Measurements from ENCODE around the gene CXCL16.
A peak's percentile ranks its signal among the peaks of the same experiment; 100 is the strongest.

The CXCL16 gene, protein sequence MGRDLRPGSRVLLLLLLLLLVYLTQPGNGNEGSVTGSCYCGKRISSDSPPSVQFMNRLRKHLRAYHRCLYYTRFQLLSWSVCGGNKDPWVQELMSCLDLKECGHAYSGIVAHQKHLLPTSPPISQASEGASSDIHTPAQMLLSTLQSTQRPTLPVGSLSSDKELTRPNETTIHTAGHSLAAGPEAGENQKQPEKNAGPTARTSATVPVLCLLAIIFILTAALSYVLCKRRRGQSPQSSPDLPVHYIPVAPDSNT

DNA sequence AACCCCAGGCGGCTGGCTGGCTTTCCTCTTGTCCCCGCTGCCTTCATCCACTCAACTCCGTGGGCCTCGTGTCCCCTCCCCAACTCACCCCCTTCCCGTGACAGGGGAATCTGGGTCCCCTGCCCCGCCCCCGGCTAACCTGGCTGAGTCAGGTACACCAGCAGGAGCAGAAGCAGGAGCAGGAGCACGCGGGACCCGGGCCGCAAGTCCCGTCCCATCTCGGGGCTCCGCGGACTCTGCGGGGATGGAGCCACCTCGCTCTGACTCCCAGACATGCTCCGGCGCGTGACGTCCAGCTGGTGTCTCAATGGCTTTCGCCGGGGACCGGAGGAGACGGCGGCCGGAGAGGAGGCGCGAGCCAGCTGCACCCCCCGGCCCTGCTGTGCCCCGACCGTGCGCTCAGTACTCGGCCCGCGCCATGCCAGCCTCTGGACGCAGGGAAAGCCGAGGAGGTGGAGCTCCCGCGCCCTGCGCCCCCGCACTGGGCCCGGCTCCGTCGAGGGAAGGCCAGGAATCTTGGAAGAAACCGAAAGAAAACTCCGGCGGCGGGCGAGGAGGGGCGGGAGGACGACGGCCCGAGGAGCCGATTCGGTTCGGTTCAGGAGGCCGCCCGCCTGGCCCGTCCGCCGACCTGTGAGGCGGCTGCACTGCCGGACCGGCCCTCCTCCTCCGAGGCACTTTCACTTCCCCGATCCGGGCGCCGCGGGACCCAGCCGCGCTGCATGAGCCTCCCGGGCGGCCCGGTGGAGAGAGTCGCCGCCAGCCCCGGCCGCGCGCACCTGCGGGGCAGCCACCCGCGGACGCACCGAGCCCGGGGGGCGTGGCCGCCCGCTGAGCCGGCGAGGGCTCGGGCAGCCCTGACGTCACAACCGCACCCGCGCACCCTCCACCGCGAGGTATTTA lies at the start of gene CXCL16, which contains the start of gene ZMYND15:
TSS of gene CXCL16 (minus strand) at position 807 of the 903 bp plus-strand sequence. CDS start at position 218, 589 bp downstream.
TSS of gene ZMYND15 (plus strand) at position 712 of the 903 bp plus-strand sequence. CDS start 716 bp downstream, outside the sequence.
- DNase-seq (ENCODE audit: low spot score) = peak; percentile 63

DNA sequence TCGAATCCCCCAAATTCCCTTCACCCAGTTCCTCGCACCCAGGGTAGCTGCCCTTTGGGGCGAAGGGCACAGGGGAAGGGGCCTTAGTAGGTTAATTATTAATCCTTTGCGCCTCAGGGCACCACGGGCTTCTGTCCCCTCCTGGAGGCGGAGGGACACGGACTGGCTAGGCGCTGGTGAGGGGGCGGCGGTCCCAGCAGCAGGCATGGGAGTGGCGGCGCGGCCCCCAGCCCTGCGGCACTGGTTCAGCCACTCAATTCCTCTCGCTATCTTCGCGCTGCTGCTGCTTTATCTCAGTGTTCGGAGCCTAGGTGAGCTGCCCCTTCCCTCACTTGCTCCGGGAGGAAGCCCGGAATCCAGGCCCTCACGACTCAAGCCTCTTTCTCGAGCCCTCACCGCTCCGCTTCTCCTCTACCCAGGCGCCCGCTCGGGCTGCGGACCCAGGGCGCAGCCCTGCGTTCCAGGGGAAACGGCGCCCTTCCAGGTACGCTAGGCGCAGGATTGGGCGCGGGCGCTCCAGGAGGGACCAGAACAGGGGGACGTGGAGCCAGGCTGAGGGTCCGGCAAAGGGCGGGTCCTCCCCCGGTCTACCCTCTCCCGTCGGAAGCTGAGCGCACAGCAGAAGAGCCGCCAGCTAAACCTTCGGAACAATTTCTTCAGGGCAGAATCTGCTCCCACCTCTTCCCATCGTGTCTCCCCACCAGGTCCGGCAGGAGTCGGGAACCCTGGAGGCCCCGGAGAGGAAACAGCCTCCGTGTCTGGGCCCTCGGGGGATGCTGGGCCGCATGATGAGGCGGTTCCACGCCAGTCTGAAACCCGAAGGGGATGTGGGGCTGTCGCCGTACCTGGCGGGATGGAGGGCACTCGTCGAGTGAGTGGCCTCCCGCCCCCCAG lies 49.3 kb upstream of the CXCL16 start, which contains the start of gene GLTPD2:
TSS of gene GLTPD2 (plus strand) at position 158 of the 894 bp plus-strand sequence. CDS start at position 206, 48 bp downstream.
- DNase-seq (ENCODE audit: low spot score) = peak; percentile 78

DNA sequence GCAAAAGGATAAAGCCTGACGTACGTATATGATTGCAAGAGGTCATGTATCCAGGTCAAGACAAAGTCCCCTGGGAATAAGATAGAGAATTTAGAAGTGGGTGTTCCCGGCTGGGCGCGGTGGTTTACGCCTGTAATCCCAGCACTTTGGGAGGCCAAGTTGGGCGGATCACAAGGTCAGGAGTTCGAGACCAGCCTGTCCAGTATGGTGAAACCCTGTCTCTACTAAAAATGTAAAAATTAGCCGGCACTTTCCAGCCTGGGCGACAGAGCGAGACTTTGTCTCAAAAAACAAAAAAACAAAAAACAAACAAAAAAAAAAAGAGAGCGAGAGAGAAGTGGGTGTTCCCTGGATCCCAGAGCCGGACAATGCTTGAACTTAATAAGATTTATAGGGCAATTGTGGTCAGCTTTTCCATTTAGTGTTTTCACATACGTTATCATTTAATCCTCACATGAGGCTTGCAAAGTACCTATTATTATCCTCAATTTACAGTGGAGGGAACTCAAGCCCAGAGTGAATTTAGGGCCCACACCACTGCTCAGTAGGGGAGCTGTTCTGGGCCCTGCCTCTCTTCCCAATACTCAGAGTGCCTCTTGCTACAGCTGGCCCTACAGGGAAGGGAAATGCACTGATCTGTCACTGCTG lies 48.6 kb upstream of the CXCL16 start:
- DNase-seq (ENCODE audit: low spot score) = no peak

DNA sequence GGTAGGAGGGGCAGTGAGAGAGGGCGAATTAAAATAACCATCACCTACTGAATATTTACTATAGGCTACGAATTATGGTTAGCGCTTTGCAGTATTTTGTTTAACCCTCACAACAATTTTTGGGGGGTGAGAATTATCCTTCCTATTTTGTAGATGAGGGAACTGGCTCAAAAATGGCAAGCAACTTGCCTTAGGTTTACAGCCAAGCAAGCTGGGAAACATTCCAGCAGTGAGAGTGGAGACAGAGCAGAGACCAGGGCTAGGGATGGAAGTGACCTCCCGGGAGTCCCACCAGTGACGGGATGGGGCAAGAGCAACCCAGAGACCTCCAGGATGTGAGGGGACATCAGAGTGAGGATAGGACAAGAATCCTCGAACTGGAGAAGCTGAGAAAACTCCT lies 46.8 kb upstream of the CXCL16 start:
- DNase-seq (ENCODE audit: low spot score) = no peak

DNA sequence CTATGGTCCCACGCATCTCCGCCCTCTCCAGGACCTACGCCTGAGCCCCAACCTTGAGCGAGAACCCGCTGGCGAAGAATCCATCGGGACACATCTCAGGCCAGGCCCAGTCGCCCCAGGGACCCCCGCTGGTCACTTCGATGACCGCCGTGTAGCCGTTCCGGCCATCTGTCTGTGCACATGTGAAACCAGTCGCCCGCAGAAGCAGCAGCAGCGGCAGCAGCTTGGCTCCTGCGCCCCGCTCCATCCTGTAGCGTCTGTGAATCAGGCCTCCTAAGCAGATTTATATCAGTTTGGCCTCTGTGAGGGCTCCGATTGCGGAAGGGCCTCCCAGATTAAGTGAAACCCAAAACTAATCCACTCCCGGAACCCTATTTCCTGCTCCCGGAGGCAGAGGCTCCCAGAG lies 46.4 kb upstream of the CXCL16 start, which contains the start of gene VMO1:
TSS of gene VMO1 (minus strand) at position 259 of the 406 bp plus-strand sequence. CDS start at position 247, 12 bp downstream.
- no peak for DNase-seq (ENCODE audit: low spot score)

DNA sequence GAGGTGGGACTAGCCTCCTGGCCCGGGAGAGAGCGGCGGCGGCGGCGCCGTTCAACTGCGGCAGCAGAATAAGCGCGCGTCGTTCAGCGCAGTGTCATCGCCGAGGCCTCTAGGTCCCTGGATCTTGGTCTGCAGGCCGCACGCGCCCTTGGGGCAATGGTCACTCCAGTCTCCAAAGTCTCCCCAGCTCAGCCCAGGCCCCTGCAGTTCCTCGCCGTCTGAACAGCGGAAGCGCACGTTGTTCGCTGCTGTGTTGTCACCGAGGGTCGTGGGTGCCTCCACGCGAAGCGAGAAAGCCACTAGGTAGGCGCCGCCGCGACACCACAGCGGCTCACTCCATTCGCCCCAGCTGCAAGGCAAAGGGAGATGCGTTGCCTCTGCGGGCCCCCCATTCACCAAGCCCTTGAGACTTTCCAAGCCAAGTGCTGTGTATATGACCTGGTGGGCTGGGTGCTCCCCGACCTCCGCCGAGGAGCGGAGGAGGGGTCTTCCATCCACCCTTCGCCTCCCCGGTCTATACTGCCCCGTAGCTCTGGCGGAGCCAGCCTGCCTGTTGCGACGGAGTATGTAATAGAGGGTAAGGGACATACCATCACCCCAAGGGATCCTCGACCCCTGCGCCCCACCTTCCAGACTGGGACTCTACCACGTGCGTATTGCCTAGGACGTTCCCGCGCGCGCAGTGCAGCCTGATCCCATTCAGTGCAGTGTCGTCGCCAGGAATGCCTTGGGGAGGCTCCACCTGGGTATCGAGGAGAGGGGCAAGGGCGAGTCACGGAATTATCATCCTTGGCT lies 45.8 kb upstream of the CXCL16 start:
- DNase-seq (ENCODE audit: low spot score) = no peak

DNA sequence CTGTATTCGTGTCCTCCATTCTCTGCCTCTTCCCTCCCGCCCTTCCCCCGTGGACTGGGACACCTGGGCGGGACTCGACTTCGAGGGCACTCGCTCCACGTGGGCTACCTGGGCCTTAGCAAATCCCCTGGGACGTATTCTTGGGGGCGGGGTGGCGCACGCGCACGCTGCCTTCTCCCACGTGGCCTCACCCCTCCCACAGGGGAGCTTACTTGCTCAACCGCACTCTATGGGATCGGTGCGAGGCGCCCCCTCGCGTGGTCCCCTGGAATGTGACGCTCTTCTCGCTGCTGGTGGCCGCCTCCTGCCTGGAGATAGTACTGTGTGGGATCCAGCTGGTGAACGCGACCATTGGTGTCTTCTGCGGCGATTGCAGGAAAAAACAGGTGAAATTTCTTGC lies 42.9 kb upstream of the CXCL16 start:
- DNase-seq (ENCODE audit: low spot score) = no peak

DNA sequence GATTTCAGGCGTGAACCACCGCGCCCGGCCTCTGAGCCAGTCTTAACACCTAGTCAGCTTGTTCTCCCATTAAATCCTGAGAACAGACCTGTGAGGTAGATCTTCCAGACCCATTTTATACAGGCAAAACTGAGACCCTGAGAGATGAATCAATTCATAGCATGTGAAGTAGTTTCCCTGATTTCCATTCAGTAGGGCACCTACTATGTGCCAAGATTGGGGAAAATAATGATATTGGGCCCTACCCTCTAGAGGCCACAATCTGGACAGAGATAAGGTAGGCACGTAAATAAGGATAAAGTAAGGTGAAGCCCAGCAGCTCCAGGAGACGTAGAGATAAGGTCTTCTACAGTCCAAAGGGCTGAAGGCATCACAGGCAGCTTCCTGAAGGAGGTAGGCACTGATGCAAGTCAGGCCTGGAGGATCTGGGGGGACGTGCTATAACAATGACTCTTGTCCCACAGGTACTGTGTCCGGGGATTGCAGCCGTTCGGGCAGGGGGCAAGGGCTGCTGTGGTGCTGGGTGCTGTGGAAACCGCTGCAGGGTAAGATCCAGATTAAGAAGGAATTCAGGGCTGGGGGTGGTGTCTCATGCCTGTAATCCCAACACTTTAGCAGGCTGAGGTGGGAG lies 40.7 kb upstream of the CXCL16 start:
- no peak for DNase-seq (ENCODE audit: low spot score)

DNA sequence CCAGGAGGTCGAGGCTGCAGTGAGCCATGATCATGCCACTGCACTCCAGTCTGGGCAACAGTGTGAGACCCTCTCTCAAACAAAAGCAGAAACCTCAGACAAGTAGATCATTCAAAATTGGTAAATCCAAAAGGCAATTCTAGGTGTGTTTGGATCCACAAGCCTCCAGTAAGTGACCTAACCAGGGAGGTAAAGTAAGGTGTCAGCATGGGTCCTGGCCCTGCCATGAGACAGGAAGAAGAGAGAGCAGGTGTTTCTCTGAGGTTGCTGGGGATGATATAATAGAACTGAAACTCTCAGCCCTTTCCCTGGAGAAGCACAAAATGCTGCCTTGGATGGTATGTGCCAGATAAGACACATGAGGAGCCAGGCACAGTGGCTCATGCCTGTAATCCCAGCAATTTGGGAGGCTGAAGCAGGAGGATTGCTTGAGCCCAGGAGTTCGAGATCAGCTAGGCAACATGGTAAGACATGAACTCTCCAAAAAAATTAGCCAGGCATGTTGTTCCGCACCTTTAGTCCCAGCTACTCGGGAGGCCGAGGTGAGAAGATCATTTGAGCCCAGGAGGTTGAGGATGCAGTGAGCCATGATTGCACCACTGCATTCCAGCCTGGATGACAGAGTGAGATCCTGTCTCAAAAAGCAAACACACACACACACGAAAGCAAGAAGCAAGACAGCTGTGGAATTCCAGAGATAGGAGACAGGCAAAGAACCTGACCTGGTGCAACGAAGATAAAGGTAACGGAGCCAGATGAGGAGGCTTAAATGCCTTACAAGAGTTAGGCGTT lies 38.4 kb upstream of the CXCL16 start:
- DNase-seq (ENCODE audit: low spot score) = peak; percentile 49

DNA sequence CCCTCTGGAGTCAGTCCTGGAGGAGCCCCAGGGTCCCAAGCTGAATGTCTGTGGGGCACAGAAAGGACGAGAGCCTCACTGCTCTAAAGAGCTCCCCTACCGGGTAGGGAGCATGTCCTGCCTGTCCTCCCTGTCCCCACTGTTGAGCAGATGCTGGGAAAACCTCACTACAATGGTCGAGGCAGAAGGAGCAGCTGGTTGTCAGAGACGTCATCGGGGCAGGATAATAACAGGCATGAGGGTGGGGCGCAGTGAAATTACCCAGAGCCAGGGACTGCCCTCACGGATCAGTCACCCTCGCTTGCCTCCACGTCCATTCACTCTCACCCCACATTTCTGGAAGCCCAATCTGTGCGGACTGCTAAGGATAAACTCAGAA lies 32.5 kb upstream of the CXCL16 start:
- no peak for DNase-seq (ENCODE audit: low spot score)

DNA sequence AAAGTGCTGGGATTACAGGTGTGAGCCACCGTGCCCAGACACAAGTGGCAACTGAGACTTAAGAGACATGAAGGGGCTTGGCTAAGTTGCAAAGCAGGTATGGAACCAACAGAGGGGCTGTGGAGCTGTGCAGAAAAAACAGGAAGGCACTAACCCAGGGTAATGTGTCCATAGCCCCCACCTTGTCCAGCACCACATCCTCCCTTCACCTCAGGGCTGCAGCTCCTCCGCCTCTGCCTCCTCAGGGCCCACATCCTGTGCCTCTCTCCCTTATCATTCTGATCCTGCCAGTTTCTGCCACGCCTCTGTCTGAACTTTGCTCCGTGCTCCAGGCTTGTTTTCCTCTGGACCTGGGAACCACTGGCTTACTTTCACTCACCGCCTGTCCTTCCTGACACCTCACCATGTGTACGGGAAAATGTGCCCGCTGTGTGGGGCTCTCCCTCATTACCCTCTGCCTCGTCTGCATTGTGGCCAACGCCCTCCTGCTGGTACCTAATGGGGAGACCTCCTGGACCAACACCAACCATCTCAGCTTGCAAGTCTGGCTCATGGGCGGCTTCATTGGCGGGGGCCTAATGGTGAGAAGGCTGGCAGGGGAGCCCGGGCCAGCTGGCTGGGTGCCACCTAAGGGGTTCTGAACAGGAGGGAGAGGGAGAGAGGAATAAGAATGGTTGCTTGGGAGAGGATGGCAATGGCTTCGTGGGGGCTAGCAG lies 31.9 kb upstream of the CXCL16 start, which contains the start of gene TM4SF5:
TSS of gene TM4SF5 (plus strand) at position 368 of the 716 bp plus-strand sequence. CDS start at position 405, 37 bp downstream.
- DNase-seq (ENCODE audit: low spot score) = no peak

DNA sequence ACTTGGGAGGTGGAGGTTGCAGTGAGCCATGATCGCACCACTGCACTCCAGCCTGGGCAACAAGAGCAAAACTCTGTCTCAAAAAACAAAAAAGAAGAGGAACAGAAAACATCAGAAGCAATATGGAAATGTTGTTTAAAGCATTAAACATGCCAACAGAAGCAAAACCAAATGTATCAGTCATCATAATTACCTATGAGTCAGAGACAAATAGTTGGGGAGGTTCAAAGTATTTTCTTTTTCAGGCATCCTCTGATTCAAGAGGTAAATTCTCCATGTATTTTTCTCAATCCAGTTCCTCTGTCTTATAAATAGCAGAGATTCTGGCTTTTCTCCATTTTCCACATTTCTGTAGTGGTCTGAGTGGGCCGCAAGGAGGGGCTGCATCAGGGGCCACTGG lies 29.9 kb upstream of the CXCL16 start:
- DNase-seq (ENCODE audit: low spot score) = no peak

DNA sequence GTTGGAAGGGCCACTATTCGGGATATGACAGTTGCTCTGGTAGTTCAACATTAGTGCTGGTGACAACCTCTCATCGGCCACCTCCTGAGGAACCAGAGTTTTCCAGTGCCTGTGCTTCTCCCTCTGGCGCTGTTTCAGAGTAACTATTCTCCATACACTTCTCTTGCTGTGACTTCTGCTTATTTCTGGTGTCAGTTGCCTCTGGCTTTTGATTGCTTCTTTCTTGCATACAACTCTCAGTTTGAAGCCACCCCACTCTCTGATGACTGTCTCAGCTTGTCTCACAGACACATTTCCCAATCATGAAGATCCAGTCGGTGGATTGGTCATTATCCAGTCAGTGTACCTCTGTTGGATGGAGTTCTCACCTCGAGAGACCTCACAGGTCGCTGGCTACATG lies 28.6 kb upstream of the CXCL16 start:
- DNase-seq (ENCODE audit: low spot score) = no peak

DNA sequence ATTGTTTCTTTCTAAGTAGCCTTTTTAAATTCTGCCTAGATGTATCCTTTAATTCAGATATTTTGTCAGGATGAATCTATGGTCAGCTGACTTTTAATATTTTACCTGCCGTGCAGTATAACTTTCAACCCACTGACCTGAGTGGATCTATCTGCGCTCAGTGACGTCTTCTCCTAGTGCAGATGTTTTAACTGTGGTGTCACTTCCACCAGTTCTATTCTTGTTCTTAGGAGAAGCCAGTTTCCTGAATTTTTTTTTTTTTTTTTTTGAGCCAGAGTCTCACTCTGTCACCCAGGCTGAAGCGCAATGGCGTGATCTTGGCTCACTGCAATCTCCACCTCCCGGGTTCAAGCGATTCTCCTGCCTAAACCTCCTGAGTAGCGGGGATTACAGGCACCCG lies 27.0 kb upstream of the CXCL16 start:
- DNase-seq (ENCODE audit: low spot score) = no peak

DNA sequence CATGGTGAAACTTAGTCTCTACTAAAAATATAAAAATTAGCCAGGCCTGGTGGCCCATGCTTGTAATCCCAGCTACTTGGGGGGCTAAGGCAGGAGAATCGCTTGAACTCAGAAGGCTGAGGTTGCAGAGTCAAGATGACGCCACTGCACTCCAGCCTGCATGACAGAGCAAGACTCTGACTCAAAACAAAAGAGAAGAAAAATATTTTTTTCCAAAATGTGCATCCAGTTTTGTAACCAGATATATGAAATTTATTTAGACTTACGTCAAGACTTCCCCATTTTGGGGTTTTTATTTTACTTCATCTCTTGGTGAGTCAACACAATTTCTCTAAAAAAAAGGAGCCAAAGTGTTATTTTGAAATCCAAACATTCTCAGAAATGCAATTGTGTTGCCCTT lies 26.5 kb upstream of the CXCL16 start:
- no peak for DNase-seq (ENCODE audit: low spot score)

DNA sequence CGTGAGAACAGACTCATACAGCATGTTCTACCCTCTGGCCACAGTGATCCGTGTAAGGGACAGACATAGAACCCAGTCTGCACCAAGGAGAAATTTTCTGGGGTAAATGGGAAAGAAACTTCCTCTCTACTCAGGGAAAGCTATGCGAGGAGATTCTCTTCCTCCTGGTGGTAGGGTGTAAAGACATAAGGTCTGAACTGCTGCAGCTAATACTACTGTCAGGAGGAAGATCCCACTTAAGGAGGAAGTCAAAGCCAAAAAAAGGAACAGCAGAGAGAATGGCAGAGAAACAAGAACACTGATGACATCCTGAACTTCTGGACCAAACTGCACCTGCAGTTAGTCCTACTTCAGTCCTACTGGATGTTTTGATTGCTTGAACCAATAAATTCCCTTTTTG lies 24.9 kb upstream of the CXCL16 start:
- DNase-seq (ENCODE audit: low spot score) = no peak

DNA sequence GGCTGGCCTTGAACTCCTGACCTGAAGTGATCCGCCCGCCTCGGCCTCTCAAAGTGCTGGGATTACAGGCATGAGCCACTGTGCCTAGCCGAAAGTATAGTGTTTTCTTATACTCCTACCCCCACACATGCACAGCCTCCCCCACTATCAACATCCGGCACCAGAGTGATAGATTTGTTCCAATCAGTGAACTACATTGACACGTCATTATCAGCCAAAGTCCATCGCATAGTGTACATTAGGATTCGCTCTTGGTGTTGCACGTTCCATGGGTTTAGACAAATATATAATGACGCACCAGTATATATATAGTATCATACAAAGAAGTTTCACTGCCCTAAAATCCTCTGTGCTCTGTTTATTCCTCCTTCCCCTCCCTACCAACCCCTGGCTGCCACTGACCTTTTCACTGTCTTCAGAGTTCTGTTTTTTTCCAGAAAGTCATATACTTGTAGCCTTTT lies 20.1 kb upstream of the CXCL16 start:
- DNase-seq (ENCODE audit: low spot score) = peak; percentile 35

DNA sequence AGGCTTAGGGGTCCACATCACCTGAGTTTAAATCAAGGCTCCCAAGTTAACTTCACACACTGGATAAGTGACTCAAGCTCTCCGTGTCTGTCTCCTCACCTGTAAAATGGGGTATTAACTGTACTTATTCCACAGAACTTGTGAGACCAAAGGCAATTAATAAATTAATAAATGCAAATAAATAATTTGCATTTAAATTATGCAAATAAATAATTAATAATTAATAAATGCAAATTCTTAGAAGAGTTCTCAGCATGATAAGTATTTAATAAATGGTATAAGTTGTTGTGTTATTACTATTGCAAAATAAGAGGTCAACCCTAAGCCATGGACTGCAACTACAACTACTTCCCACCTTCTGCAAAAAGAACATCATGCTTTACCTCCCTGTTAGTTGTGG lies 13.7 kb upstream of the CXCL16 start:
- no peak for DNase-seq (ENCODE audit: low spot score)

Measured in HuH-7.5 (cell line).